HG03342 (cell line): ENCODE data around the gene KIF26B.
"Not testable (repeated sequence)": the region's sequence is repeated elsewhere in the genome, so short reads cannot be mapped to it uniquely, and the experiment has no call there.

Source experiments
- ATAC-seq: cut with Tn5 transposase; IDR thresholded peaks from one replicate; pipeline ENCODE4 v1.9.1; 2021; ENCODE audit warnings: mild to moderate bottlenecking, moderate library complexity; ENCODE audit not compliant: unreplicated experiment

Gene KIF26B

DNA sequence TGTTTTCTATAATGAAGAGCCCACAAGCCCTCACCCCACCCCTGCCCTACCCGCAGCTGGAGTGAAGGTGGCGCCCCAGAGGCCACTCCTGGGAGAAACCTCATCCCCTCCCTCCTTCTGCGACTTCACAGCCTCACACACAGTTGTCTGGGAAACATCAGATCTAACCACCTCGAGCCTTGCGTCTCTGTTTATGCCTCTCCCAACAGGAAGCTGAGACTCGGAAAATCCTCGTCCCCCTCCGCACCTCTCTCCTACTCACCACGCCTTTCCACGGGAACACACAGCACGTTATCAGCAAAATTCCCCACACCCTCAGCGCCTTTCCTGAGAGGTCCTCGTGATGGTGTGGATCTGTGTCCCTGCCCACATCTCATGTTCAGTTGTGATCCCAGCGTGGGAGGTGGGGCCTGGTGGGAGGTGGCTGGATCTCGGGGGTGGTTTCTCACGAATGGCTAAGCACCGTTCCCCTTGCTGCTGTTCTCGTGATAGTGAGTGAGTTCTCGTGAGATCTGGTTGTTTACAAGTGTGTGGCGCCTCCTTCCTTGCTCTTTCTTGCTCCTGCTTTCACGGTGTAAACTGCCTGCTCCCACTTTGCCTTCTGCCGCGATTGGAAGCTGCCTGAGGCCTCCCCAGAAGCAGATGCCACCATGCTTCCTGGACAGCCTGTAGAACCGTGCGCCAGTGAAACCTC is 190.6 kb downstream of the KIF26B start:
- ATAC-seq = no peak

DNA sequence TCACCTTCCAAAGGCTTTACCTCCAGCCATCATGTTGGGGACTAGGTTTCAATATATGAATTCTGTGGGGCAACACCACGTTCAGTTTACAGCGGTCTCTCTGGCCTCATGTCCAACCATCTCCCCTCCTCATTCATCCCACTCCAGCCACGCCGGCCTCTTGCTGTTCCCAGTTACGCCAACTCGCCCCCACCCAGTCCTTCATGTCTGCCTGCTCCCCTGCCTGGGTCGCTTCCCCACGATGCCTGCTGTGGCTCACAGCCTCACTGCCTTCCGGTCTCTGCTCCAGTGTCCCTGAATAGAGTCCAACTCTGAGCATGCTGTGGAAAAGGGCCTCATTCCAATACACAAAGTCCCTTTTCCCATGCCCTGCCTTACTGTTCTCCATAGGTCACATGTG is 193.8 kb downstream of the KIF26B start:
- no peak for ATAC-seq

DNA sequence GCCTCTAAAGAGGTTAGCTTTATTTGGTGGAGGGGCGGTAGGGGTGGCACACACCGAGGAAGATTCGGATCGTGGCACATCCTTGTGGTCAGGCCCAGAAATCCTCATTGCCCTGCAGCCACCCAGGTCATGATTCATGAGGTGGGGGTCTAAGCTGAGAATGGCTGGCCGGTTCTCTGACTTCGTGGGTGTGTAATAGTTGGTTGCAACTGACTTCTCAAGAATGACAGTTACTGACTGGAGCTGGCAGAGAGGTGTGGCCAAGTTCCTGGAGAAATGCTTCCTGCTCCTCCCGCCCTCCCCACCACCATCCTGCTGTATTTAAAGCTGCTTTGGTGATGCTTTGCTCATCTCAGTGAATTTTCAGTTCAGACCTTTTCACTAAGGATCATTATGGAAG is 198.6 kb downstream of the KIF26B start:
- ATAC-seq = no peak

DNA sequence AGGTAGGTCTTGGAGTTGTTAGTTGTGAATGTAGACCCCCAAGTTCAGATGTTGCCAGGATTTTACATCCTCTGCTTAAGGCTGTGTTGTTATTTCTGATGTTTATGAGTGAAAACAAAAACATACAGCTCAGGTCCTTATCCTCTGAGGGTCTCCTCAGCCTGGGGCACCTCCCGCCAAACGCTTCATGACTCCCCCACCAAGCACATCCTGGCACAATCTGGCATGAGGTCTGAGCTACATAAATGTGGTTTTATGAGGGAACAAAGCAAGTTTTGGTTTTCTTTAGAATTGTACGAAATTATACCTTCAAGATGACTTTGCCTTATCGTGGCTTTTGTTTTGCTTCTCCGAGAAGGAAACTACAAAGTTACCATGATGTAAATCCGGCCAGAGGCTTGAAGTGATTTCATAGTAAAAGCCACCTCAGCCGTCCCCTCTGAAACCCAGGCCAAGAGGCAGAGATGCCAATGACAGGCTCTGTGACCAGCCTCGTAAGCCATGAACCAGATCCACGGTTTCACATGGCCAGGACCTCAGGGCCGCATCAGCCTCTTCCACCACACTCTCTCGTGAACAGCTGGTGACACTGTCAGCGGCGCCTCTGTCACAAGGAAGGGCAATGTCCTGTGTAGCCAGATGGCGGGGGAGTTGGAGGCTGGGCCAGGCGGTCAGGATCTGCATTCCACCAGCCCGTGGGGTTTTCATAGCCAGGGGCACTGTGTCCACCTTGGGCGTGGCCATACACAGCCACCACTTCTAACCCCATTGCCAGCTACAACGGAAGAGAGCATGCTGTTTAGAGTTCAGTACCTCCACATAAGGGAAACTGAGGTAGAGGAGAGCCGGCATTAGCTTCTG is 199.4 kb downstream of the KIF26B start:
- ATAC-seq = no peak

DNA sequence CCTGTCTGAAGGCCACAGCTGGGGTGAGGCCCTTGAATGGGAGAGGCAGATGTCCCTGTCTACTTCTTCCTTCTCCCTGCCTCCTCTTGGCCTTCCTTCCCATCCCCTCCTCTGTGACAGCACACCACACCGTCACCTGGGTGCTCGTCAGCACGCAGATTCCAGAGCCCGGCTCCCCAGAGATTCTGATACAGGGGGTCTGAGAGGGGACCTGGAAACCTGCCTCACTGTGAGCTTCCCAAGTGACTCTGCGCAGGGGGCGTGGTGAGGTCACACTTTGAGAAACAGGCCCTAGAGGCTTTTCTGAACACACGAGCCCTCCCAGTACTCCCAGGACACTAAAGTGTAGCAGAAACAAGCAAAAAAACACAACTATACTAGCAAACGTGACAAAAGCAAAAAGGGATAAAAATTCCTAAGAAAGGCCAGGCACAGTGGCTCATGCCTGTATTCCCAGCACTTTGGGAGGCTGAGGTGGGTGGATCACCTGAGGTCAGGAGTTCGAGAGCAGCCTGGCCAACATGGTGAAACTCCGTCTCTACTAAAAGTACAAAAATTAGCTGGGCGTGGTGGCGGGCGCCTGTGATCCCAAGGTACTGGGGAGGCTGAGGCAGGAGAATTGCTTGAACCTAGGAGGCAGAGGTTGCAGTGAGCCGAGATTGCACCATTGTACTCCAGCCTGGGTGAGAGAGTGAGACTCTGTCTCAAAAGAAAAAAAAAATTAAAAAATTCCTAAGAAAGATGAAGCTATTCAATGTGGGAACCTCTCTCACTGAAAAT is 201.3 kb downstream of the KIF26B start:
- ATAC-seq = not testable (repeated sequence)

DNA sequence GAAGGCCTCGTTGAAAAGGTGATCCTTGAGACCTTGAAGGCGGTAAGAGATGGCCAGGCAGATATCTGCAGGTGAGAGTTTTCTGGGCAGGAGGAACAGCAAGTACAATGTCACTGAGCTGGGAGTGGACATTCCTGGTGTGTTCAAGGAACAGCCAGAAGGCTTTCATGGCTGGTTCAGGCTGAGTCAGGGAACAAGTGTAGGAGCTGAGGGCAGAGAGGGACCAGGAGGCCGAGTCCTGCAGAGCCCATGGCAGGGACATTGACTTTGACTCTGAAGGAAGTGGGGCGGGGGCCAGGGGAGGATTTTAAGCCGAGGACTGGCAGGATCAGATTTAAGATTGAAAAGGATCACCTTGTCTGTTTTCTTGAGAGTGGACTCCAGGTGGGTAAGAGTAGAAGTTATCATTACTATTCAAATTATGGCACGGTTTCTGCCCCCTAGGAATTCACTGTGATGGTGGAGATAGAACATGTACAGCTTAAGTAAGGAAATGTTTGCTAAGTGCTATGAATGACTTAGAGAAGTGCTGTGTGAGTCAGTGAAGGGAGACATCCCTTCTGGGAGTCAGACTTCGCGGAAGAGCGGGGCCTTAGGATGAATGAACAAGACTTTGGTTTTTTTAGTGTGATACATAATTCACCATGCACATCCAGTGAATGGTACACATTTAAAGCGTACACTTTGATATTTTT is 202.3 kb downstream of the KIF26B start:
- no peak for ATAC-seq

DNA sequence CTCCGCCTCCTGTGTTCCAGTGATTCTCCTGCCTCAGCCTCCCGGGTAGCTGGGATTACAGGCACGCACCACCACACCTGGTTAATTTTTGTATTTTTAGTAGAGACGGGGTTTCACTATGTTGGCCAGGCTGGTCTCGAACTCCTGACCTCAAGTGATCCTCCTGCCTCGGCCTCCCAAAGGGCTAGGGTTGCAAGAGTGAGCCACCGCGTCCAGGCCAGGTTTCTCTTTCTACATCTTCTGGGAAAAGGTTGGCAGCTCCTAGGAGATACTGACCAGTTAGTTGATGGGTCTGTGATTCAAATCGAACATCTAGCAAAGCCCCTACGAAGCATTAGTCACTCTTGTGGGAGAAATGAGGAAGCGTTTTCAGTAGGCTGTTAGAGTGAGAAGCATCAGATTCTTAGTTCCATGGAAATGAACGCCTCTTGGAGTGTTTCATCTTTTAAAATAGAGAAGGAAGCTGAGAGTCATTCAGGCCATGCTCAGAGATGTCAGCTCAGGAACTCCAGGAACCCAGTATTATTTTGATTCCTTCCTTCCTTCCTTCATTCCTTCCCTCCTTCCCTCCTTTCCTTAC is 204.4 kb downstream of the KIF26B start:
- not testable (repeated sequence) for ATAC-seq

DNA sequence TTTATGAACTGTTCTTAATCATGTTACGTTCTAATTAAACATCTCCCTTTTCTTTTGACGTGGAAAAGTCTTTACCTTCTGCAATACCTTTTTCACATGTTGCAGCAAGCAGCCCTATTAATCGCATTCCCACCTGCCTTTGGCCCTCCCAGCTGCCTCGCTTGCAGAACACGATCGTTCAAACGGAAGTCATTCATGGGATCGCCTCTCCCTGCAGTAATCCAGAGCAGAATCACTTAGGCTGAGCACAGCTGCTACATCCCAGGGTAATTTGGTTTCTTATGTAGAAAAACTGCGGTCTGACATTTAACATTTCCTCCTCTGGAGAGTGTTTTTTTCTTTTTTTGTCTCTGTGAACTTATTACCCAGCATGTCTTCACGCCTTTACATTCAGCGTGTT is 206.3 kb downstream of the KIF26B start:
- ATAC-seq = no peak

DNA sequence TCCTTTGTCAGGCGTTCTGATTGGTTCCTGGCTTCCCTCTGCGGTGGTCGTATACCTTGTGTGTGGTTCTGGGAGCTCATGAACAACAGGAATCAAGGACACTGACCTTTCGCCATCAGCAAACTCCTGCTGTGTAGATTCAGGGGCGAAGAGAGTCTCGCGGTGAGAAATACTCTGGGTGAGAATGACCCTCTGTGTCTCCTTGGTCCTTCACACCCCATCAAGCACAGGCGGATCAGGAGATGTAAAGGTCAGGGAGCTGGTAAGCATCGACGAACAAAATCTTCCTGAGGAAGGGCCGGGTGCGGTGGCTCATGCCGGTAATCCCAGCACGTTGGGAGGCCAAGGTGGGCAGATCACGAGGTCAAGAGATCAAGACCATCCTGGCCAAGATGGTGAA is 207.2 kb downstream of the KIF26B start:
- no peak for ATAC-seq

DNA sequence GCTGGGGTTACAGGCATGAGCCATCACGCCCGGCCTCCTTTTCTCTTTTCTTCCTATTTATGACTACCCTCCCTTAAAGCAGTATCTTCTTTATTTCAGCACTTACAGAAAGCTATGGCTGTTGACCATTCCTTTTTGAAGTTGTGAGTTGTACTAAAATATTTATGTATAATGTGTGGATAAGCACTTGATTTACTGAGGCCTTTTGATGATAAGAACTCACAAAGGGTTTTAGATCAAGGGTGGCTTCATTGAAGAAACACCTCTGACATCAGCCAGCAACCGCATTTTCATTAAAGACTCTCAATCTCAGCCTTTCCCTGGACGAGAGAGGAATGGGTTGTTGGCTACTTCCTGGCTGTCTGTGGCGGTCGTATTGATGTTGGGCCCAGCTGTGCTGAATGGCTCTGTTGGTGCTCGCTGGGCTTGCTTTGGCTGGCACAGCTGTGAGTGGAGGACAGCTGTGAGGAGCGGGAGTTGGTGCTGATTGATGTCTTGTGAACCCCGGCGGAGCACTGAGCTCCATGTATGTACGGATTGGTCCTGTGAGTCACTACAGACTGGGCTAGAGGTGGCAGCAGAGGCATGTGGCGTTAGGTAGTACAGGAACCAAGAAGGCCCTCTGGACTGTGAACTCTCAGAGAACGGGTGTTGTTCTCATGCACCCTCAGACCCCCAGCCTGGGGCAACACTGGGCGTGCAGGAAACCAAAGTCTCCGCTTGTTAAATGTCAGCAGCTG is 208.8 kb downstream of the KIF26B start:
- no peak for ATAC-seq

DNA sequence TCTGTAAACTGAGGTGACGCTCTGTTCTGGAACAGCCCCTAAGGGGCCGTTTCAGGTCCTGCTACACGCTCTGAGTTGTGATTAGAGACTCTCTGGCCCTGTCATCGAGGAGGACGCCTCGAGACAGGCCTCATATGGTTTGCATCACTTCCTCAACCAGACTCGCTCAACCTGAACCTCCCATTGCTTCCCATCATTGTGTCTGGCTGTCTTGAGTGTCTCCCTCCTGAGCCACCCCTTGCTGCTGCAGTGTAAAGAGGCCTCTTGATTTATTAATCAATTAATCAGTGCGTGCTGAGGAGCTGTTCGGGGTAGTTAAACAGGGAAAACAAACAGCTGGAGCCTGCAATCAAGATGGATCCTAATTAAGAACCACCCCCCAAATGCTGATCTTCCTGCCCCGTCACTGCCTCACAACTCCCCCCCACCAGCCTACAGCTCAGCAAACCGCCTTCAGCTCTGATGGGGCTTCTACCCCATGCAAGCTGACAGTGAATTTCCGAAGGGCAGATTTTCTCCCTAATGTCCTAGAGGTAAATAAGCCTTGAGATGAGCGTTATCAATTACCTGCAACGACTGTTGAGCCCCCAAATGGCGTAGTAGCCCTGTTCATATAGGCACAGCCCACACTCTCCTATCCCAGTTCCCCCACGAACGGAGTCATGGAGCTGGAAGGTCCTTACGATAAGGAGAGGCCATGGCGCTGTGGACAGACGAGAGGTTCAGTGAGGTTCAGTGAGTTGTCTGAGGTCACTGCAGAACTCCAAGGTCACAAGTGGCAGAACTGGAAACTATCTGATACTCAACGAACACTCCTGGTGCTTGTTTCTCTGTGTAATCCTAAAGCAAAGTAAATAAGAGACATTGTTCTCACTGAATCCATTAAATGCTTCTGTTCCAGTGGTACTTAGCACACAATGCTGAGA is 210.6 kb downstream of the KIF26B start:
- ATAC-seq = no peak

DNA sequence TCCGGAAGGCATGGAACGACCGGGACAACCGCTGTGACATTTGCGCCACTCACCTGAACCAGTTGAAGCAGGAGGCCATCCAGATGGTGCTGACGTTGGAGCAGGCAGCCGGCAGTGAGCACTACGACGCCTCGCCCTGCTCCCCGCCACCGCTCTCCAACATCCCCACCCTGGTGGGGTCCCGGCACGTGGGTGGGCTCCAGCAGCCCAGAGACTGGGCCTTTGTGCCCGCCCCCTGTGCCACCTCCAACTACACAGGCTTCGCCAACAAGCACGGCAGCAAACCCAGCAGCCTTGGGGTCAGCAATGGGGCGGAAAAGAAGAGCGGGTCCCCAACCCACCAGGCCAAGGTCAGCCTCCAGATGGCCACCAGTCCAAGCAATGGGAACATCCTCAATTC is 212.1 kb downstream of the KIF26B start:
- no peak for ATAC-seq

DNA sequence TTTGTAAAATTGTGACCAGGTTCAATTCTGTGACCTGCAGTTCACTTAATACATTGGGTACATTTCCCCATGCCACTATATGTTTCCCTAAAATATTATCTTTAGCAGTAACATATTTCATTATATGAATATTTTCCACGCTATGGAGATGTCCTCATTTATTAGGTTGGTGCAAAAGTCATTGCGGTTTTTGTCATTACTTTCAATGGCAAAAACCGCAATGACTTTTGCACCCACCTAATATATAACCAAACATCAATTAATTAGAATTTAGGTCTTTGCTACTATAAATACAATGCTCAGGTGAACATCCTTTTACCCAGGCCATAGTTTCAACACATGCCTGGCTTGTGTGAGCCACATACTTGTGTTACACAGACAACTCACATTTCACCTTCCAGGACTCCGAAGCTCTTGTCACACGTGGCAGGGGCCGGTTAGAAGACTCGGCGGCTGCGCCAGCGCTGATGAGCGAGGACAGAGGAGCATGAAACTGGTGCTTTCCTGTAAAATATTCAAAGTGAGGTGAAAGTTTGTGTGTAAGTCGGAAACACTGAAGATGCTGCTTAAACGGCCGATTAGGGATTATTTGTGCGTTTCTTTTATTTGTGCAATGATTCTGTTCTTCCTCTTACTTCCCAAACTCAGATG is 215.5 kb downstream of the KIF26B start:
- ATAC-seq = no peak

DNA sequence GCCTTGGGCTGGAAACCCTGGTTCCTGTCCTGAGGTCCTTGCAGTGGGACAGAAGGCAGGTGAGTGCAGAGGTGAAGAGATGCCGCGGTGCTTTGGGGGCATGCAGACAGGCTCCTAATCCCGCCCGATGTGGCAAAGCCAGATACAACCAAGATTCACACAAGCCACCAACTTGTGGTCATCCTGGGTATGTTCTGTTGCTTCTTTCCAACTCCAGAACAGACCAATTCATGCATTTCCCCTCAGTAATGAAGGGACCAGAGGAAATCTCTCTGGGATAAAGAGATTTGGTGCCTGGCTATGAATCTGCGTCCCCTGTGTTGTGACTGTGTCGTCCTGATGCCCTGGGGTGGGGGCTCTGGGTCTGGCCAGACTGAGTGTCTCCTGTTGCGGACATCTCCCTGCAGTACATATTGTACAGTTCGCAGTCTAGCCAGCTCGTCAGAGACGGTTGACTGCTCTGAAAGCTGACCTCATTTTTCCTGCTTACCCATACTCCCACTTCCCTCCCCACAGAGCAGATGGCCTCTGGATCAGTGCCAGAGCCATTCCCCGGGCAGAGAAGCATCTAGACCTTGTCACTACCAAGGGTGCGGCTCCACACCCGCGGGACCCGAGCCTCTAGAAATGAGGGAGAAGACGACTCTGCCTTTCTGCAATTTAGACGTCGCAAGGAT is 216.3 kb downstream of the KIF26B start:
- no peak for ATAC-seq

DNA sequence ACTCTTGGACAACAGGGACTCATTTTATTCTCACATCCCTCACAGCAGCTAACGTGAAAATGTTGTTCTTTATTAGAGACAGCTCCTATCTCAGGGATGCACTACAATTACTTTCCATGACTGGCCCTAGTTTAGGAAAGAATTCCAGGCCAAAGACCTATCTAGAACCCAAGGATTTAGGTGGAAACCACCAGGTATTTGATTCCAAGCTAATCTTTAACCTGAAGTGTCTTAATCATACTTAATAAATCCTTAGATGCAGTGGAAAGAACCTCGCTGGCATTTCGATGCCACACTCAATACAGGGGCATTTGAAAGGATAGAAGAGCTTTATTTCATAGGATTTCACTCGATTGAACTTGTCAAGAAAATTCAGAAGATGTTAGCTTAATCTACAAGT is 218.3 kb downstream of the KIF26B start:
- no peak for ATAC-seq

DNA sequence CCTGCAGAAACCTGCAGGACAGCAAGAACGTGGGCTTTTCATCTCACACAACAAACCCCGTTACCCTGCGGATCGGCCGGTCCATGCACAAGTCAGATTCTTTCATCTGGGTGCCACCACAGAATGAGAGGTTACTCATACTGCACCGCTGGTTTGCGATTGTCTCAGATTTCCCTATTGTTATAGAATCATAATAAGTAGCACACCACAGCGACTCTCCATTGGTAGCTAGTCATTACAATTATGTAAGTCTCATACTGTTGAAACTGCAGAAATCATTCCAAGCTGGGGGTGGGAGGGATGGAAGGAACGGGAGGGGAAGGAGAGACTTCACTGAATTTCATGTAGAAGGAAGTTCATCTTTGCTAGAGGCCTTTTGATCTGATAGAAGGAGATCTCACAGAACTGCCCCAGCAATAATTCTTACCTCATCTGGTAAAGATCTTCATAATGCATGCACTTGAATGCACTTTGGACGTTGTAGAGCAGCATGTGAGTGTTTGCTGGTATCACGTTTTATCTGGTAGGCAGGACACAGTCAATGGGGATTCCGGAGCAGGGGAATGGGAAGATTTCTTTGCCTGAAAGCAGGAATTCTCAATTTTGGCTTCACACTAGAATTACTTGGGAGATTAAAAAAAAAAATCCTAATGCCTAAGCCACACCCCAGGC is 221.1 kb downstream of the KIF26B start:
- ATAC-seq = no peak

DNA sequence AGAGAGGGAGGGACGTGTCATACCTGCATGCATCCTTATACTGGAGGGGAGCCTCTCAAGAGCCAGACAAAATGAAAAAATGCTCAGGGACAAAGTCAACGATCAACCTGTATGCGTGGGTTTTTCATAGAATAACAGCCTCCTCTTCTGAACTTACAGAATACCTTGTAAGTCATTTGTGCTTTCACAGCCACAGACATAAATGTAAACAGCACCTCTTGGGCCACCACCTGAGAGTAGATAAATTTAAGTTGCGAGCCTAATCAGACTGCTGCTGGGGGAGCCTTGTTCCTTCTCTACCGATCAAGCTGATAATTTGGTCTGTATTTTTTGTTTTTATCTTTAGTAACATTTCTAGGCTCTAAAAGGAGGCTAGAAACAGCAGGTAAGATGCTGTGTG is 223.1 kb downstream of the KIF26B start:
- no peak for ATAC-seq
